Loucy (cell line): ENCODE results near the gene UCP1.

Experiments used
- H2AFZ ChIP-seq: fragments of 200-600 bp; sonication (generic); 2 replicates; pipeline ENCODE4 v1.6.0; 2016; ENCODE audit warnings: antibody characterized with exemption, mild to moderate bottlenecking, low read length, moderate library complexity
- H3F3A ChIP-seq: fragments of 200-600 bp; 2 replicates; pipeline ENCODE4 v1.6.0; 2016; ENCODE audit warnings: antibody characterized with exemption, low read depth, mild to moderate bottlenecking
- H3K27me3 ChIP-seq: fragments of 200-600 bp; sonication (generic); 2 replicates; pipeline ENCODE4 v1.6.1; 2014; ENCODE audit warnings: low read length, mild to moderate bottlenecking; ENCODE audit not compliant: insufficient read depth, poor library complexity, severe bottlenecking
- H3K36me3 ChIP-seq: fragments of 200-600 bp; sonication (generic); 2 replicates; pipeline ENCODE4 v1.6.1; 2016; ENCODE audit warnings: low read length; ENCODE audit not compliant: insufficient read depth
- H3K4me1 ChIP-seq: fragments of 200-600 bp; sonication (generic); 2 replicates; pipeline ENCODE4 v1.5.1; 2014; ENCODE audit warnings: low read length, mild to moderate bottlenecking; ENCODE audit not compliant: insufficient read depth, poor library complexity, severe bottlenecking
- H3K4me2 ChIP-seq: fragments of 200-600 bp; sonication (generic); 2 replicates; pipeline ENCODE4 v1.6.0; 2014; ENCODE audit warnings: antibody characterized with exemption, low read length, low read depth, mild to moderate bottlenecking; ENCODE audit not compliant: poor library complexity, severe bottlenecking
- H3K4me3 ChIP-seq: fragments of 200-600 bp; sonication (generic); 2 replicates; pipeline ENCODE4 v1.5.1; 2014; ENCODE audit warnings: low read length, mild to moderate bottlenecking, mixed read lengths; ENCODE audit not compliant: poor library complexity, severe bottlenecking
- H3K79me2 ChIP-seq: fragments of 200-600 bp; sonication (generic); 2 replicates; pipeline ENCODE4 v1.6.1; 2014; ENCODE audit warnings: low read length; ENCODE audit not compliant: insufficient read depth
- H3K9ac ChIP-seq: fragments of 200-600 bp; sonication (generic); 2 replicates; pipeline ENCODE4 v1.6.0; 2014; ENCODE audit warnings: mild to moderate bottlenecking, low read depth, low read length, moderate library complexity; ENCODE audit not compliant: poor library complexity, severe bottlenecking
- H3K9me2 ChIP-seq: fragments of 200-600 bp; sonication (generic); replicated peaks from 2 replicates; pipeline ENCODE4 v1.6.1; 2016; ENCODE audit warnings: low read depth, low read length, mixed read lengths
- H3K9me3 ChIP-seq: fragments of 200-600 bp; sonication (generic); 2 replicates; pipeline ENCODE4 v1.6.1; 2014; ENCODE audit warnings: mild to moderate bottlenecking, antibody characterized with exemption, low read length, low read depth; ENCODE audit not compliant: insufficient read depth
- H4K20me1 ChIP-seq: fragments of 200-600 bp; sonication (generic); 2 replicates; pipeline ENCODE4 v1.6.0; 2014; ENCODE audit warnings: antibody characterized with exemption, low read length, mild to moderate bottlenecking; ENCODE audit not compliant: insufficient read depth, poor library complexity, severe bottlenecking
- EZH2phosphoT487 ChIP-seq: fragments of 200-600 bp; IDR thresholded peaks from 2 replicates; pipeline ENCODE4 v1.6.1; 2018; ENCODE audit warnings: antibody characterized with exemption, mild to moderate bottlenecking, moderate library complexity, borderline replicate concordance
- TF ChIP-seq, protein P1 (sequence below): fragments of 200-600 bp; sonication (generic); conservative IDR thresholded peaks from 2 replicates; pipeline ENCODE4 v1.5.1; 2014; ENCODE audit warnings: mild to moderate bottlenecking, antibody characterized with exemption, low read length

UCP1 gene

DNA sequence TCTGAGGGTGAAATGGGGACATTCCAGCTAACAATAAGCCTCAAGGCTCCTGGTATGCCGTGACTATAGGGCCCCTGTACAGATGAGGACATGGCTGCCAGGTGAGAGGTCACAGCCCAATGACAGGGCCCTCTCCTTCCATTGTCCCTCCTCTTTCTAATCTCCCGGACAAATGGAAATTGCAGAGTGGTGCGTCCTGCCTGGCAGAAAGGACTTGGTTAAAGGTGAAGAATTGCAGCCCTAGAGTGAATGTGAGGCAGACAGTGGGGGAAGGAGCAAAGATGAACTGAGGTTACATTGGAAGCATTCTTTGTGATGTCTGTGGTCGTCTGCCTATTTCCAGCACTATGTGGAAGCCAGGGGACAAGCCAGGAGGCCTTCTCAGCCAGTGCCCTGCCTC is 6.7 kb upstream of the UCP1 start:
- no peak overlapping the region for H3K4me2 ChIP-seq
- H4K20me1 ChIP-seq, result no peaks in the 10 kb centered on the region
- H3K27me3 ChIP-seq, result no peaks in the 10 kb centered on the region
- no peak overlapping the region for H3K4me3 ChIP-seq
- H3K9me3 ChIP-seq, result no peaks in the 10 kb centered on the region
- H3K9me2 ChIP-seq, result no peaks in the 10 kb centered on the region
- H2AFZ ChIP-seq, result no peak overlapping the region
- H3K79me2 ChIP-seq, result no peaks in the 10 kb centered on the region
- H3K4me1 ChIP-seq, result no peaks in the 10 kb centered on the region
- H3F3A ChIP-seq, result no peaks in the 10 kb centered on the region
- TF ChIP-seq EZH2phosphoT487, result no peak
- TF ChIP-seq, protein P1, sequence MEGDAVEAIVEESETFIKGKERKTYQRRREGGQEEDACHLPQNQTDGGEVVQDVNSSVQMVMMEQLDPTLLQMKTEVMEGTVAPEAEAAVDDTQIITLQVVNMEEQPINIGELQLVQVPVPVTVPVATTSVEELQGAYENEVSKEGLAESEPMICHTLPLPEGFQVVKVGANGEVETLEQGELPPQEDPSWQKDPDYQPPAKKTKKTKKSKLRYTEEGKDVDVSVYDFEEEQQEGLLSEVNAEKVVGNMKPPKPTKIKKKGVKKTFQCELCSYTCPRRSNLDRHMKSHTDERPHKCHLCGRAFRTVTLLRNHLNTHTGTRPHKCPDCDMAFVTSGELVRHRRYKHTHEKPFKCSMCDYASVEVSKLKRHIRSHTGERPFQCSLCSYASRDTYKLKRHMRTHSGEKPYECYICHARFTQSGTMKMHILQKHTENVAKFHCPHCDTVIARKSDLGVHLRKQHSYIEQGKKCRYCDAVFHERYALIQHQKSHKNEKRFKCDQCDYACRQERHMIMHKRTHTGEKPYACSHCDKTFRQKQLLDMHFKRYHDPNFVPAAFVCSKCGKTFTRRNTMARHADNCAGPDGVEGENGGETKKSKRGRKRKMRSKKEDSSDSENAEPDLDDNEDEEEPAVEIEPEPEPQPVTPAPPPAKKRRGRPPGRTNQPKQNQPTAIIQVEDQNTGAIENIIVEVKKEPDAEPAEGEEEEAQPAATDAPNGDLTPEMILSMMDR, result no peak
- no peaks in the 10 kb centered on the region for H3K36me3 ChIP-seq
- no peak overlapping the region for H3K9ac ChIP-seq

DNA sequence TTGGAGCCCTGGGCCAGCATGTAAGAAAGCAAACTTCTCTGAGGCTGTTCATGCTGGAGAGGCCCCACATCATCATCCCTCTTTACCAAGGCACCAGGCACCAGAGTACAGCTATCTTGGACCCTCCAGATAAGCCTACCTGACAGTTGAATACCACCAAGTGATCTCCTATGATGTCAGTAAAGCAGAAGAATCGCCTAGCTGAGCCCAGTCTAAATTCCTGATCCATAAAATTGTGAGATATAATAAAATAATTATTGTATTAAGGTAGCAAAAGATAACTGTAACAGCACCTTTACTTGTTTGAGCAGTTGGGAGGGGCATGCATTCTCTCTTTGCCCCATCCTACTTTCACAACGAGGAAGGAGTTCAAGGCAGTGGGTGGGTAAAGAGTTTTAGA is 2.9 kb upstream of the UCP1 start:
- no peaks in the 10 kb centered on the region for H3K27me3 ChIP-seq
- H3K9me2 ChIP-seq, result no peaks in the 10 kb centered on the region
- TF ChIP-seq EZH2phosphoT487, result no peak
- TF ChIP-seq, protein P1, result no peak
- no peaks in the 10 kb centered on the region for H3F3A ChIP-seq
- H3K4me2 ChIP-seq, result no peak overlapping the region
- no peaks in the 10 kb centered on the region for H3K9me3 ChIP-seq
- H4K20me1 ChIP-seq, result no peaks in the 10 kb centered on the region
- H3K4me1 ChIP-seq, result peaks cover 5% of the 10 kb centered on the region
- H3K4me3 ChIP-seq, result no peak overlapping the region
- H3K36me3 ChIP-seq, result no peaks in the 10 kb centered on the region
- no peak overlapping the region for H3K9ac ChIP-seq
- no peak overlapping the region for H2AFZ ChIP-seq
- no peaks in the 10 kb centered on the region for H3K79me2 ChIP-seq

DNA sequence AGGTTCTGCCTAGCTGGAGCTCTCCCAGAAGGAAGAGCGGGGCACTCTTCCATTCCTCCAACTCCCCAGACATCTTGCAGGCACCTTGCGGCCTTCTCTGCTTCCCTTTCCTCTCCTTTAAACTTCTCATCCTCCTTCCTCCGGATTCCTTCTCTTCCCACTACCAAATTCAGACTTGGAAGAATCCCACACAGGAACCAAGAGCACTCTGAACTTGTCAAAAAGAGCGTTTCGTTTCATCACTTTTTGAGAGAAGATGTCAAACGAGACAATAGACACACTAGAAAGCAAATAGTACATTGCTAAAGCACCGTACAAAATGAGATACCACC is 512 bp upstream of the UCP1 start:
- no peak overlapping the region for H3K4me3 ChIP-seq
- H3F3A ChIP-seq, result no peaks in the 10 kb centered on the region
- H3K36me3 ChIP-seq, result no peaks in the 10 kb centered on the region
- H3K27me3 ChIP-seq, result no peaks in the 10 kb centered on the region
- no peaks in the 10 kb centered on the region for H4K20me1 ChIP-seq
- H3K4me2 ChIP-seq, result no peak overlapping the region
- no peaks in the 10 kb centered on the region for H3K9me2 ChIP-seq
- TF ChIP-seq EZH2phosphoT487, result no peak
- TF ChIP-seq, protein P1, result no peak
- peaks cover 5% of the 10 kb centered on the region for H3K4me1 ChIP-seq
- no peak overlapping the region for H2AFZ ChIP-seq
- no peaks in the 10 kb centered on the region for H3K79me2 ChIP-seq
- no peaks in the 10 kb centered on the region for H3K9me3 ChIP-seq
- no peak overlapping the region for H3K9ac ChIP-seq
